Coronary artery (tissue), 2 donors: Measurements from ENCODE around the gene C11orf52.
"Not testable (repeated sequence)": the region's sequence is repeated elsewhere in the genome, so short reads cannot be mapped to it uniquely, and the experiment has no call there.

ENCODE experiments used
- DNase-seq: peaks from one replicate; pipeline ENCODE4 v3.0.0-alpha.2; 2017; ENCODE audit warnings: low spot score
- H3K27ac ChIP-seq, 2 donors: fragments of 200-600 bp; sonication (generic); one replicate each; pipeline ENCODE4 v1.5.1; 2016 to 2019
- H3K4me3 ChIP-seq: fragments of 200-600 bp; sonication (generic); 2 replicates; pipeline ENCODE4 v1.5.1; 2016; ENCODE audit warnings: mild to moderate bottlenecking, moderate library complexity
- CTCF ChIP-seq: fragments of 200-600 bp; sonication (generic); IDR thresholded peaks from one replicate; pipeline ENCODE4 v1.5.1; 2019; ENCODE audit warnings: antibody characterized with exemption

Gene C11orf52

GRCh38 chr11:111922803-111923202, 4.1 kb downstream of the C11orf52 start:
- no peak for TF ChIP-seq CTCF
- no peak for DNase-seq
- Histone ChIP-seq H3K27ac (peak overlapping the region; percentile 85 to 95), H3K4me3 (peak overlapping the region; percentile 46)

DNA sequence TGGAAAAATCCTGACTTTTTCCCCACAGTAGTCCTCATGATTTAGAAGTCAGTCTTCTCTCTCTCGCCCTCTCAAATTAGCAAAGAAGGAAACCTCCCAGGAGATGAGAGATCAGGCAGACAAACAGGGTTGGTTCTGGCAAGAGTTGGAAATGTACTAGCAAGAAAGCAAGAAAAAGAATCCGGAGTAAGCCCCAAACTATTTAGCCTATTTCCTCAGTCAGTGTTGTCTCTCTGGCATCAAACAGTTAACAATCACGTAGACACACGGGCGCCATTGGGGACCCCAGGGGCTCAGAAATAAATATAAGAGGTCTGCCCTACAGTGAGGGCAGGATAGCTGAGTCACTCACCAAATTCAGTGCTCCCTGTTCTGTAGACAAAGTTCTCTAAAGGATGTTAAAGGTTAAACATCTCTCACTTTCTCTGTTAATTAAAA, 4.7 kb downstream of the C11orf52 start:
- Histone ChIP-seq H3K27ac (peak overlapping the region; percentile 85 to 95), H3K4me3 (peak overlapping the region; percentile 46)
- no peak for TF ChIP-seq CTCF
- DNase-seq = no peak

GRCh38 chr11:111923951-111924350, 5.2 kb downstream of the C11orf52 start:
- peak overlapping the region; percentile 85 to 95 for H3K27ac ChIP-seq
- peak overlapping the region; percentile 46 for H3K4me3 ChIP-seq
- no peak for DNase-seq
- TF ChIP-seq CTCF = no peak

DNA sequence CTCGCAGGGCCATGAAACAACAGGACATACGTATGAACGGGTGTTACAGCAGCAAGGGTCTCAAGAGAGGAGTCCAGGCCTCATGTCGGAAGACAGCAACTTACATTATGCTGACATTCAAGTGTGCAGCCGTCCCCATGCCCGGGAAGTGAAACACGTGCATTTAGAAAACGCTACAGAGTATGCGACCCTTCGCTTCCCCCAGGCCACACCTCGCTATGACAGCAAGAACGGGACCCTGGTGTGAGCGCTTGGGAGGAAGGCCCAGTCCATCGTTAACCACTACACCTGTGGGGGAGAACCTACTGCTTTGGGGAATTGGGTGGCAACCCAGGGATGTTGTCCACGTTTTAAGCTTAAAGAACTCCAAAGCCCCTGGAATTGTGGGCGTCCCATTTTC, 7.2 kb downstream of the C11orf52 start:
- H3K27ac ChIP-seq = peak overlapping the region; percentile 76 to 95
- no peak for DNase-seq
- H3K4me3 ChIP-seq = peak overlapping the region; percentile 71
- TF ChIP-seq CTCF = no peak

- peak overlapping the region; percentile 71 for H3K4me3 ChIP-seq
- peak; percentile 98 for DNase-seq
- TF ChIP-seq CTCF = no peak
- H3K27ac ChIP-seq = peak overlapping the region; percentile 76 to 95
Measured at GRCh38 chr11:111926505-111927391, 8.0 kb downstream of the C11orf52 start.

- Histone ChIP-seq H3K27ac (no peak overlapping the region), H3K4me3 (no peak overlapping the region)
- no peak for DNase-seq
- no peak for TF ChIP-seq CTCF
Measured at GRCh38 chr11:111930472-111930871, 11.8 kb downstream of the C11orf52 start.

GRCh38 chr11:111932611-111932950, 13.9 kb downstream of the C11orf52 start:
- no peak overlapping the region for H3K27ac ChIP-seq
- H3K4me3 ChIP-seq = no peak overlapping the region
- no peak for DNase-seq
- TF ChIP-seq CTCF = no peak

GRCh38 chr11:111933176-111933575, 14.5 kb downstream of the C11orf52 start:
- not testable (repeated sequence) for H3K4me3 ChIP-seq, H3K27ac ChIP-seq, DNase-seq
